Measurements from ENCODE around the gene IRF8.

The IRF8 gene, protein sequence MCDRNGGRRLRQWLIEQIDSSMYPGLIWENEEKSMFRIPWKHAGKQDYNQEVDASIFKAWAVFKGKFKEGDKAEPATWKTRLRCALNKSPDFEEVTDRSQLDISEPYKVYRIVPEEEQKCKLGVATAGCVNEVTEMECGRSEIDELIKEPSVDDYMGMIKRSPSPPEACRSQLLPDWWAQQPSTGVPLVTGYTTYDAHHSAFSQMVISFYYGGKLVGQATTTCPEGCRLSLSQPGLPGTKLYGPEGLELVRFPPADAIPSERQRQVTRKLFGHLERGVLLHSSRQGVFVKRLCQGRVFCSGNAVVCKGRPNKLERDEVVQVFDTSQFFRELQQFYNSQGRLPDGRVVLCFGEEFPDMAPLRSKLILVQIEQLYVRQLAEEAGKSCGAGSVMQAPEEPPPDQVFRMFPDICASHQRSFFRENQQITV

DNA sequence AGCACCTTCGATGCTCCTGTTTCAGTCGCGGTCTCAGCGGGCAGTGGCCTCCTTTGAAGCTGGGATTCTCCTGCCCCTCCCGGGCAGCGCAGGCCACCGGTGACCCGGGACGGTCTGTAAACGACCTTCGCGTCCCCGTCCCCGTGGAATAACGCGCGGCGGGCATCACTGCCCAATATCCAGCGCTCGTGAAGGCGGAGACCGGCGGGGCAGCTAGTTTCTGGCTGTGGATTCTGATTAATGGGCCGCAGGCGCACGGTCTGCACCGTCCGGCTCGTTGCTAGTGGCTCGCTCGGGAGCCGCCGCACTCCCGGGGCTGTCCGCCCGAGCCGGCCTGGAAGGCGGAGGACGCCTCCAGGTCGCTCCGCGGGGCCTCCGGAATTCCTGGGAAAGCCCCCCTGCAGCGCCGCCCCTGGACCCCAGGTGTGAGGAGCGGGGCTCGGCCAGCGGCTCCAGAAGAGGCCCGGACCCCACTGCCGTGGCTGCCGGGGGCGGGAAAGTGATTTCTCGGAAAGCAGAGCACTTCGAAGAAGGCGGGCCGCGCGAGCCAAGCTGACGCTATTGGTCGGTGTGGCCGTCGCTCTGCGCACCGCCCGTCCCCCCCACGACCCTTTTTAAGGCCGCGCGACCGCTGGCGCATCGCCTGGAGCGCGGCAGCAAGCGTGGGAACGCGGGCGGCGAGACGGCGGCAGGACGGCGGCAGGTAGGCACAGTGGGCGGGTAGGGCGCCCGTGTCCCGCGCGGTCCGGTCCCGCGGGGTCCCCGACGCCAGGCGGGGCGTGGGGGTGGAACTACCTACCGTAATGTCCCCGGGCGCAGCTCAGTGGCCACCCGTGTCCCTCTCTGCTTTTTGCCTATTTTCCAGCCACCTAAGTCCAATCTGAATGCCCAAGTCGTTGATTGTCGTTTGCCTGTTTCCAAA is at the start of gene IRF8:
Gene IRF8, plus strand, starts transcription at position 642 of the 922 bp plus-strand sequence. CDS start 3,854 bp downstream, outside the sequence.
- no peak for TF ChIP-seq CTCF (IDR thresholded peaks at IDR 0.05; ENCODE audit: borderline replicate concordance, insufficient read depth, low read depth, low read length)
- H3K4me3 ChIP-seq (ENCODE audit: low read depth, low read length) = peak within 1 kb of the TSS; percentile 93

DNA sequence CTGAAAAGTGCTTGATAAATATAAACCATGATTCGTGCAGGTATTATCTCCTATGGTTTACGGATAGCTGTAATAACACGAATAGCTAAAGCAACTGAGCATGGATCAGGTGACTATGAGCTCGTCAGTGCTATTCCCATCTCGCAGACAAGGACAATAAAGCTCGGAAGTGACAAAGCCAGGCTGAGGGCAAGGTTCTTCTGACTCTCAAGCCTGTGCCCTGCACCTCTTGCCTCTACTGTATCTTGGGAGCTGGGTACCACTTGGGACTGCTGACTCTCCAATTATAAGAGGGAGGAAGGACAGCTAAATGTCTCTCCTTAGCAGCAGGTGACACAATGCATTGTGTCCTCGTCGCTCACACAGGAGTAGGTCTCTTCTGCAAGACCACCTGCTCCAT is 49.6 kb upstream of the IRF8 start:
- no peak overlapping the region for H3K4me3 ChIP-seq (ENCODE audit: low read depth, low read length)
- no peak for TF ChIP-seq CTCF (IDR thresholded peaks at IDR 0.05; ENCODE audit: borderline replicate concordance, insufficient read depth, low read depth, low read length)

DNA sequence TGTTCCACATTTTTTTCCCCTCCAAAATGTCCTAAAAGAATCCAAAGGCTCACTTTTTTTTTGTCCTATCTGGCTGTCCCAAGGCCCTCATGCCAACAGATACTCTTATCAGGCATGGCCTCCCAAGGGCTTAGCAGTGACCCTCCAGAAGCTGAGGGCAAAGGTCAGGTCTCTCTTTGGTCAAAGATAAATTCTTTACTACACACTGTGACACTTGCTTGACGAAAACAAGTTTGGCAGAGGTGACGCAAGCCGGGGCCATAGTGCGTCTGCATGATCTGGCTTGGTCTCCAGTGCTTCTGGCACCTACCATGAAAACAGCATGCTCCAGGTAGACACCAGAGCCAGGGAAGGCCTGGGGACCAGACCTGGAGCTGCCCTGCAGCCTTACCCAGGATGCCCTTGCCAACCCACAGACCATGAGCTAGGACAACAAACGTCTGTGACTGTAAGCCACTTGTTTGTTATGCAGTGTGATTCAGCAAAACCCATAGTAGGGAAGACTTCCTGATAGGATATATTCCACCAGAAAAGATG is 48.5 kb upstream of the IRF8 start:
- no peak for TF ChIP-seq CTCF (IDR thresholded peaks at IDR 0.05; ENCODE audit: borderline replicate concordance, insufficient read depth, low read depth, low read length)
- no peak overlapping the region for H3K4me3 ChIP-seq (ENCODE audit: low read depth, low read length)

DNA sequence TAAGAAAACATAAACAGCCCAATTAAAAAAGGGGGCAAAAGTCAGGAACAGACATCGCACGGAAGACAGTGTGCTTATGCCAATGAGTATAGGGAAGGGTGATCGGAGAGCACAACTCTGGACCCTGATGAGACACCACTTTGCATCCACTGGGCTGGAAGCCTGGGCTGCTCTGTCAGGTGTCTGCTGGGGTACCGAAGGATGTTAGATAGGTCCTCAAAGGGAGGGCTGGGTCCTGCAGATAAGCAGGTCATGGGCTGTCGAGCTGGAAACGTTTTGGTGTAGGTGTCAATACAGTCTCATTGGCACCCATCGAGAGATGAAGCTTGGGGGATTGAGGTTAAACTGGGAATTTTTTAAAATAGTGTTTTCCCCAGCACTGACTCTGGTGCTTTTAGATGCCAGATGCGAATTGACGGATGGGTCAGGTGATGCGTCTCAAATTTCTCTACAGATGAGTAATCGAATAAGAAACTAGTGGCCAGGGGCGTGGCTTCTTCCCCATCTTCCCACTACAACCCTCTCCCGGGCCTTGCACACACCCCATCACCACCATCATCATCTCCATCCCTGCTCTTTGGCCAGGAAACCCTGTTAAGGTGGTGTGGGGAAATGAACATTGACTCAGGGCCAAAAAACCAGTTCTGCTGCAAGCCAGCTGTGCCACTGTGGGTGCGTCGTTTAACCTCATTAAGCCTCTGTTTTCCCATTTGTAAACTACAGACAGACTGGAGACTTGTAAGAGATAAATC is 47.8 kb upstream of the IRF8 start:
- TF ChIP-seq CTCF (IDR thresholded peaks at IDR 0.05; ENCODE audit: borderline replicate concordance, insufficient read depth, low read depth, low read length) = no peak
- no peak overlapping the region for H3K4me3 ChIP-seq (ENCODE audit: low read depth, low read length)

GRCh38 chr16:85853547-85854545 is 45.1 kb upstream of the IRF8 start:
- TF ChIP-seq CTCF (IDR thresholded peaks at IDR 0.05; ENCODE audit: borderline replicate concordance, insufficient read depth, low read depth, low read length) = no peak
- H3K4me3 ChIP-seq (ENCODE audit: low read depth, low read length) = no peak overlapping the region

Data from GM12875 (cell line).